HG02623 (cell line): Measurements from ENCODE around the gene MAP4.
"Not testable (repeated sequence)": the region's sequence is repeated elsewhere in the genome, so short reads cannot be mapped to it uniquely, and the experiment has no call there.

Experiments used
- ATAC-seq: cut with Tn5 transposase; IDR thresholded peaks from one replicate; pipeline ENCODE4 v1.9.1; 2021; ENCODE audit warnings: moderate library complexity; ENCODE audit not compliant: unreplicated experiment

The MAP4 gene

DNA sequence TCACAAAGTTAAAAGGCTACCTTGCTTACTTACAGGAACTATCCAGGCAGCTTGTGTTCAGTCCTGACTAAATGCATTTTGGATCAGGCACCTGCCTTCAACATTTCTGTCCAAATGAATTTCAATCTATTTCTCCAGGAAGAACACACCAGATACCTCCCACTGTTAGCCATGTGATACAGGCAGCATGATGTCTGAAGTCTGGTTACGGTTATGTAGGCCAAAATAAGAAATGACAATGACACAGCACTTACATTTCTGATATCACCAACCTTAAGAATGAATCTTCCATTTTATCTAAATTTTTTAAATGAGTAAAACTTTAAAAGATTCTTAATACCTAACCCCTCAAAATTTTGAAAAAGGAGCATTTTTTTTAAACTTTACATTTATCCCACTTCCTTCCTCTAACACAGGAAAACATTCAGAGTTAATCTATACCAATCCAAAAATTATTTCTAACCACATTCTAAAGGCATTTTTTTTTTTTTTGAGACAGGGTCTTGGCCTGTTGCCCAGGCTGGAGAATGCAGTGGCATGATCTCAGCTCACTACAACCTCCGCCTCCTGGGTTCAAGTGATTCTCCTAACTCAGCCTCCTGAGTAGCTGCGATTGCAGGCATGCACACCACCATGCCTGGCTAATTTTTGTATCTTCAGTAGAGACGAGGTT is at the start of gene MAP4:
Gene MAP4, minus strand, starts transcription at position 116 of the 673 bp plus-strand sequence. CDS start 17,556 bp downstream, outside the sequence.
- no peak for ATAC-seq

DNA sequence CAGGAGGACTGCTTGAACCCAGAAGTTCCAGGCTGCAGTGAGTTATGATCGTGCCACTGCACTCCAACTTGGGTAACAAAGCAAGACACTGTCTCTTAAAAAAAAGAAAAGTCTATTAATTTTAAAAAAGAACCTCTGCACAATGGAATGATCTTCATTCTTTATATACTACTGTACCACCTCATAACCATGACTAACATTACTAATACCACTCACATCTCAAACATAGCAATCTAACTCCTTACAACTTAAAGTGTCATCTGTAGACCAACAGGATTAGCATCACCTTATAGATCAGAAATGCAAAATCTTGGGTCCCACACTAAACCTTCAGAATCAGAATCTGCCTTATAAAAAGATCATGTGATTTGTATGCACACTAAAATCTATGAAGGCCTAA is 48.8 kb upstream of the MAP4 start:
- ATAC-seq, result no peak

DNA sequence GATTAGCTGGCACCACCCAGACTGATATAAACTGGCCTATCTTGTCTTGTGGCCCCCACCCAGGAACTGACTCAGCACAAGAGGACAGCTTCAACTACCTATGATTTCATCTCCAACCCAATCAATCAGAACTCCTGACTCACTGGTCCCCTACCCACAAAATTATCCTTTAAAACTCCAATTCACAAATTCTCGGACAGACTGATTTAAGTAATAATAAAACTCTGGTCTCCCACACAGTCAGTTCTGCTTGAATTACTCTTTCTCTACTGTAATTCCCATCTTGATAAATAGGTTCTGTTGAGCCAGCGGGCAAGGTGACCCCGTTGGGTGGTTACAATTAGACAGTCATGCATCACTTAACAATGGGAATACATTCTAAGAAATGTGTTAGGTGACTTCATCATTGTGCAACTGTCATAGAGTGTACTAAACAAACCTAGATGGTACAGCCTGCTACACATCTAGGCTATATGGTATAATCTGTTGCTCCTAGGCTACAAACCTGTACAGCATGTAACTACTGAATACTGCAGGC is 48.1 kb upstream of the MAP4 start:
- no peak for ATAC-seq

GRCh38 chr3:48061586-48061985 is 45.4 kb upstream of the MAP4 start:
- ATAC-seq, result not testable (repeated sequence)

DNA sequence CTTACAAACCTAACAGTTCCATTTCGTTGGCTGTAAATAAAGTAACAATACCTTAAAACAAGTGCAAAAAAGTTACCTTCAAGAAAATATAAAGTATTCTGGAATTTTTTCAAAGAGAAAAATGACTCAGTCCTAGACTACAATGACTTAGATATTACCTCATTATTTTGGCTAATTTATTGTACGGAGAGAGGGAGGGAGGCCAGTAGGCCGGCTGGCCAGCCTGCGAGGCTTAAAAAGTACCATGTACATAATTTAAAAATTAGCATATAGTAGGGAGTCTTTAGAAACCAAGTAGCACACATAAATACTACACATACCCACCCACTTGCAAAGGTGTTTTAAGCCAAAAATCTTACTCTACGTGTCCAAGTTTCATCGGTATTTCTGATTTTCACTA is 41.9 kb upstream of the MAP4 start:
- no peak for ATAC-seq

GRCh38 chr3:48057521-48057920 is 41.3 kb upstream of the MAP4 start:
- no peak for ATAC-seq

GRCh38 chr3:48047841-48048464 is 31.7 kb upstream of the MAP4 start:
- ATAC-seq, result no peak

DNA sequence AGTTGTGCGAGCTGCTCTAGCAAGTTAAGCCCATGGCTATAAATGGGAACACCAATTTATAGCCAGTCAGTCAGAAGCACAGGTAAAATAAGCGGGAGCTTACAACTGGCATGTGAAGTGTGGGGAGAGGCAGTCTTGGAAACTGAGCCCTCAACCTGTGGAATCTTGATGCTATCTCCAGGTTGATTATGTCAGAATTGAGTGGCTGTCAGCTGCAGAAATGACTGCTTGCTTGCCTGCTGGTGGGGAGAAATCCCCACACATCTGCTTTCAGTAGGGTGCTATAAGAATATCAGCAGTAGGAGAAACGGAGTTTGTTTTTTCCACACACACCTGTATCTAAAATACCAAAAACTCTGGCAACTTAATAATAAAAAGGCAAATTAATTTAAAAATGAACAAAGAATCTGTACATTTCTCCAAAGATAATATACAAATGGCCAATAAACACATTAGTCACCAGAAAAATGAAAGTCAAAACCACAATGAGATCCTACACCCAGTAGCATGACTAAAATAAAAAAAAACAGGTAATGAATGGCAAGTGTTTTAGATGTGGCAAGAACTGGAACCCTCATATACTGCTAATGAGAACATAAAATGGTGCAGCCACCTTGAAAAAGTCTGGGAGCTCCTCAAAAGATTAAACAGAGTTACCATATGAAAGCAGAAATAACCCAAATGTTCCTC is 26.0 kb upstream of the MAP4 start:
- ATAC-seq, result no peak

GRCh38 chr3:48039487-48040190 is 23.4 kb upstream of the MAP4 start:
- ATAC-seq, result no peak

GRCh38 chr3:48038971-48039481 is 22.8 kb upstream of the MAP4 start:
- ATAC-seq, result no peak

DNA sequence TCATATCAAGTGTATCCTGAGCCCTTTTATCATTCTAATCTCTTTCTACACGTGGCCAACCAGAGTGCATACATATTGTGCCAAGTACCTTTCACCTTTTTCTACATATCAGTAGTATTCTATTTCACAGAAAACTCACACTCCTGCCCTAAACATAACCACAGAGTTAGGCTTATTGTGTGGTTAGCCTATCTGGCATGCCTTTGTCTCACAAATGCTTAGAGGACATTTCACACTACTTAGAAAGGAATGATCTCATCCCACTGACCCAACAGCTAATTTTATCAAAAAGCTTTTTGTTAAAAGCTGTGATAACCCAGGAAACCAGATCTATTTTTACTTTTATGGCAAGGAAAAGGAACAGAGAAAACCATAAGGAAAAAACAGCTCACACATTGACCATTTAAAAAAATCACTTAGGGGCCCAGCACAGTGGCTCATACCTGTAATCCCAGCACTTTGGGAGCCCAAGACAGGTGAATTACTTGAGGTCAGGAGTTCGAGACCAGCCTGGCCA is 17.8 kb upstream of the MAP4 start:
- ATAC-seq, result no peak

GRCh38 chr3:48030188-48030587 is 14.0 kb upstream of the MAP4 start:
- ATAC-seq, result no peak

DNA sequence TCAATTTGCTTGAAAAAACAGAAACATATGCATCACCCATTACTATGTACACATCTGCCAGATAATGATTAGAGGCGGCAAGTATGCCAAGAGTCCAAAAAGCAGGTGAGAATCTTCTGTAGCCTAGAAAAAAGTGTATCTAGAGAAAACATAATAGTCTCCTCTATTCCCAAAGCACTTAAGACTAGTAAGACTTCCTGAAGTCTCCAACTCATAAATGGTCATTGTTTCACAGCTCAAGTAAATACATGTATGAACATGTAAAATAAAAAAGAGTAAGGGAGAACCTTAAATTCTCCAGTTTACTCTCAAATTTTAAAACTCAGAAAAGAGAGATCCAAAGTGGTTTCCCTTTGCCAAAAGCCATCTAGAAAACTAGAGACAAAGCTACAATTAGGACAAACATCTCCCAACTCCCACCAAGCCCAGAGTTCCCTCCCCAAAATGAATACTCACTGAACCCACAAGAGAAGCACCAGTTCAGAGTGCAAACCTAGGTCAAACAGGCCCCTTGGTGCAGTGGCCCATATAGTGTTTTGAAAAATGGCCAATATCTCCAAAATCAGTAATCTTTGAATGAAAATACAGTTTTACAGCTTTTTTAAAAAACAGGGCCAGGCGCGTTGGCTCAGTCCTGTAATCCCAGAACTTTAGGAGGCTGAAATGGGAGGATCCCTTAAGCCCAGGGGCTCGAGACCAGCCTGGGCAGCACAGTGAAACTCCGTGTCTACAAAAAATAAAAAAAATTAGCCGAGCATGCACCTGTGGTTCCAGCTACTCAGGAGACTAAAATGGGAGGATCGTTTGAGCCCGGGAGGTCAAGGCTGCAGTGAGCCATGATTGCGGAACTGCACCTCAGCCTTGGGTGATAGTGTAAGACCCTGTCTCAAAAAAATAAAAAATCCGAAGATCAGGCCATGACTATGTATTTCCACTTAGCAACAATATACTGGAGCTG is 11.0 kb upstream of the MAP4 start:
- no peak for ATAC-seq

GRCh38 chr3:48026098-48026497 is 9.9 kb upstream of the MAP4 start:
- ATAC-seq, result no peak

GRCh38 chr3:48024401-48024800 is 8.2 kb upstream of the MAP4 start:
- no peak for ATAC-seq

DNA sequence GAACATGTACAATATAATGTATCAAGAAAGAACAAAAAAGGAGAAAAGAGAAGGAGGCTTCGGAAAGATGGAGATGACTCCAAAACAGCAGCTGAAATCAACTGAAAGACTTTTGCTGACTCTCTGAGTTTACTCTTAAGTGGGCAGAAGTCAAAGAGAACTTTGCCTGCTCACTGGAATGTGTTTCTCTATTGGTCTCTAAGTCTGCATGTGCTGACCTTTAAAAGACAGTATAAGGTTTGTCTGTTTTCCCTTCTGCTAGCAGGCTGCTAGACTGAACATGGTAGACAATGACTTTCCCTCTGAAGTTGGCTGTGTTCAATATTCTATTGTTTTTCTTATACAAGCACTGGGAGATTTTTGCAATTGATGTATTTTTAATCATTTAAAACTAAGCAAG is 7.2 kb upstream of the MAP4 start:
- no peak for ATAC-seq

DNA sequence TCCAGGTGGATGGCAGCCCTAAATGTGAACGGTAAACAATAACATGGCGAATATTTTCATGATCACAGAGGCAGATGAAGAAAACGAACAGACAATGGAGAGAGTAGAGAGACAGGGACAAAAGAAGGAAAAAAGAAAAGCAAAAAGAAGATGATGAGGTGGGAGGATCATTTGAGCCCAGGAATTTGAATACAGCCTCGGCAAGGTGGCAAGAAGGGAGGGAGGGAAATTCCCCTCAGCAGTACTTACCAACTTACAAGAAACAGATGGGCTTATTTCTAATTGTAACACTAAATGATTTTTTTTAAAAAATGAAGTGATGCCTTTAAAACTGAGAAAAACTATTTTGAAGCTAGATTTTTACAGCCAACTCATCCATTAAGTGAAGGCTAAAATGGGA is 6.0 kb upstream of the MAP4 start:
- no peak for ATAC-seq

GRCh38 chr3:48018841-48019240 is 2.6 kb upstream of the MAP4 start:
- ATAC-seq, result no peak

GRCh38 chr3:48015431-48016180 is 610 bp downstream of the MAP4 start:
- no peak for ATAC-seq
